Middle frontal gyrus (tissue), 1 donor: ENCODE results near the gene GALNT17.
A peak's percentile ranks its signal among the peaks of the same experiment; 100 is the strongest.
"Not testable (repeated sequence)": the region's sequence is repeated elsewhere in the genome, so short reads cannot be mapped to it uniquely, and the experiment has no call there.

Source experiments
- DNase-seq: peaks from one replicate; pipeline ENCODE4 v3.0.0-alpha.2; 2015; ENCODE audit warnings: low spot score; ENCODE audit errors: extremely low spot score

The GALNT17 gene

DNA sequence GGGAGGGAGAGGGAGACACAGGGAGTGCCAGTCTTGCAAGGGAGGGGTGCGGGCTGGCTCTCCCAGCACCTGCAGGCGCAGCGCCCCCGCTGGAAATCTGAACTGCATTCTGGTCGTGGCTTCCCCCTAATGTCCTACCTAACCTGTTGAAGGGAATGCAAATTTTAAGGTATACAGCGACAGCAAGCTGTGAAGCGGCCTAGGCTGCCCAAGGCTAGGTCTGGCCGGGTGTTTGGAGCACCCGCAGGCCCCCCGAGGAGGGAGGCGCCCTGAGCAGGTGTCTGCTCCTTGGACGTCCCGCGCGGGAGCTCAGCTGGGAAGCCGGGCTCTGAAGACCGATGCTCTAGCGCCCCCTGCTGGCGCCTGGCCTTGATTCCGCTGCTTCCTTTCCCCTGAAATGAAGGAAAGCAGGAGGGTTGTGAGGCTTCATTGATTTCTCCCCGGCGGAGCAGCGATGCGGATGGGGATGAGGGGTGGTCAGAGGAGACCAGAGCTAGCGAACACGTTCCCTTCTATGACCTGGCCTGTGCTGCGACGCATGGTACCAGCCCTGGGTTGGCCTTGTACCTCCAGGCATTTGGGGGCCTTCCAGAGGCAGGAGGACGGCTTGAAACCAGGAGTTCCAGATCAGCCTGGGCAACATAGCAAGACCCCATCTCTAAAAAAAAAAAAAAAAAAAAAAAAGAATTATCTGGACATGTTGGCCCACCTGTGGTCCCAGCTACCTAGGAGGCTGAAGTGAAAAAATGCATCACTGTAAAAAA, 601.3 kb downstream of the GALNT17 start:
- DNase-seq: peak; percentile 76

DNA sequence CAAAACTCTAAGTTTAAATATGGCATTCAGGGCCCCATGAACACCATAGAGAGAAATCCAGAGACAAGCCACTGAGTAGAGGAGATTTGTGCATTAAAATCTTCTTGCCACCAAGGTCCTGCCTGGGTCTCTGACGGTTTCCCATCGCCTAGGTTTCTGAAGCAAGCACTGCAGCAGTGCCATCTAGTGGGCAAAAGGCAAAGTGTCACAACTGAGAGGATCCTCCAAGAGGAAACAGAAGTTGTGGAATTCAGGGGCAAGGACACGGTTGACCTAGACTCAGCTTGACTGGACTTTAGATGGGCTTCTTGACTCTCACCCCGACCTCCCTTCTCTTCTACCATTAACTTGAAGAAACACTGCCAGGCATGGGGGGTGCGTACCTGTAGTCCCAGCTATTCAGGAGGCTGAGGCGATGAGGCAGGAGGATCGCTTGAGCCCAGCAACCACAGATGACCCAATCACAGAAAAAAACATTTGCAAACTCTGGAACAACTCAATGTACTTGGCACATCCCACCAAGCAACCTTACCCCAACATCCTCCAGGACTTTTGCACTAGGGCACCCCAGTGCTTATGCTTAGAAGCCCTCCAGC, 604.1 kb downstream of the GALNT17 start:
- DNase-seq: peak; percentile 66

DNA sequence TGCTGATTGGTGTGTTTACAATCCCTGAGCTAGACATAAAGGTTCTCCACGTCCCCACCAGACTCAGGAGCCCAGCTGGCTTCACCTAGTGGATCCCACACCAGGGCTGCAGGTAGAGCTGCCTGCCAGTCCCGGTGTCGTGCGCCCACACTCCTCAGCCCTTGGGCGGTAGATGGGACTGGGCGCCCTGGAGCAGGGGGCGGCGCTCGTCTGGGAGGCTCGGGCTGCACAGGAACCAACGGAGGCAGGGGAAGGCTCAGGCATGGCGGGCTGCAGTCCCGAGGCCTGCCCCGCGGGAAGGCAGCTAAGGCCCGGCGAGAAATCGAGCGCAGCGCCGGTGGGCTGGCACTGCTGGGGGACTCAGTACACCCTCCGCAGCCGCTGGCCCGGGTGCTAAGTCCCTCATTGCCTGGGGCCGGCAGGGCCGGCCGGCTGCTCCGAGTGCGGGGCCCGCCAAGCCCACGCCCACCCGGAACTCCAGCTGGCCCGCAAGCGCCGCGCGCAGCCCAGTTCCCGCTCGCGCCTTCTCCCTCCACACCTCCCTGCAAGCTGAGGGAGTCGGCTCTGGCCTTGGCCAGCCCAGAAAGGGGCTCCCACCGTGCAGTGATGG, 606.1 kb downstream of the GALNT17 start:
- DNase-seq: not testable (repeated sequence)

DNA sequence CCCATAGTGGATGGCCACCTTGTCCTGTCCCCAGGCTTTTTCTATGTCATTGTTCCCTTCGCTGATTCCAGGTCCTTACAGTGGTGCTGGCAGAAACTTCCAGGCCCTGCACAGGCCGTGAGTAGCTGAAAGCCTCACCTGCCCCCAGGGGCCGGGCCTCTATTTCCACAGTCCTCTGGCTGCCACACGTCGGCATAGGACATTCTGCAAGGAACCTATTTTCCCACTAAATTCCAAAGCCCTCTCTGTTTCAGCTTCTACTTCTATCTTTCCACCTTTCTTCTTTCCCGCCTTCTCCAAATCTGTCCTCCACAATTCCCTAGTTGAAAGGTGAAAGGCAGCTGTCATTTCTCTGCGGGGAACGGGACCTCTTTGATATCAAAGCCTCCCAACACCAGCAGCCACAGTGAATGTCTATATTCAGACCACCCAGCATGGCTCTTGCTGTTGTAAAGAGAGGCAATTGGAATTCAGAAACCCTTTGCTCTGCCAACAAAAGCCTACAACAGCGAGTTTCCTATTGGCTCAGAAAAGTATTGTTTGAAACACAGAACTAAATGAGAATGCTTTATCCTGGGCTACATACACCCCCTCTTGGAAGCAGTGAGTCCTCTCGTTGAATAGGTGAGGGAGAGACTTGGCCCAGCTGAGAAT, 607.7 kb downstream of the GALNT17 start:
- no peak for DNase-seq

DNA sequence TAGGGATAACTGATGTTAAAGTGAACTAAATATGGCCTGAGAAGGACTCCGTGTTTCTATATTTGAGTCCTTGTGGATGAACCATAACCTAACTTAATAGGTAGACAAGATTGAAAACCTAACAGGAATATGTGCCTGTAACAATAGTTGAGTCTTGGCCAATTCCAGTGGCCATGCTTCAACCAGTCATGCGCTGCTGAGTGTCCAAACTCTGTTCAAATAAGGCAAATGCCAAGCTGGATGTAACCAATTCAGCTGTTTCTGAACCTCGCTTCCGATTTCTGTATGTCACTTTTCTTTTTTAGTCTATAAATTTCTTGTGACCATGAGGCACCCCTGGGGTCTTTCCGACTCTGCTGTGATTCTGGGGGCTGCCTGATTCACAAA, 608.2 kb downstream of the GALNT17 start:
- no peak for DNase-seq

DNA sequence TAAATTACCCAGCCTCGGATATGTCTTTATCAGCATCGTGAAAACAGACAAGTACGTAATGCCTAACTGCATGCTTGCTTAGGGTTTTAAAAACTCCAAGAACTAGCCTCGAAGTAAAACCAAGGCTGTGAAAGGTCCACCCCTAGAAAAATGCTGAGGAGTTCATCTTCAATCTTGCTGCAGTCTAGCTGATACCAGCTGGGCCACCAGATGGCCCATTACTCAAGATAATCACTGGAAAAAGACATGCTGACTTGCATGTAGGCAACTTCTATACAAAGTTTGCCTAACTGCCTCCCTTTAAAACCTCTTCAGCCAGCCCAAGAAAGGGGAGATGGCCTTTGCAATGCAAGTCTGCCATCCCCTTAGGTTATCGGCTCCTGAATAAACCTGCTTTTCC, 614.1 kb downstream of the GALNT17 start:
- DNase-seq: no peak

DNA sequence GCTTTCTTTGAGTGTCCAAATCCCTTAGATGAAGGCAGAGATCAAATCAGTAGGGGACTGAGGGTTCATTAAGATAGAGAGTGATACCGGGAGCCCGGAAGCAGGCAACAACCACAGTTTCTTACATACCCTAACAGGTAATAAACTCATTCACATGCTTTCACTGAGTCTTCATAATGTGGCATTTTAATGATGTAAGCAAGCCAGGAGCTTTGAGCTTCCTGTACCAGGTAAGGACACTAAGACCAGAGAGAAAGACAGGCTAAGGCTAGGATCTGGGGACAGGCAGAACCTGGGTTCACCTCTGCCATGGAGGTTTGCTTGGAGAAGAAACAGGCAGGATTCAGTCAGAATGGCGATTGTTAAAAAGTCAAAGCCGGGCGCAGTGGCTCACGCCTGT, 618.3 kb downstream of the GALNT17 start:
- no peak for DNase-seq

DNA sequence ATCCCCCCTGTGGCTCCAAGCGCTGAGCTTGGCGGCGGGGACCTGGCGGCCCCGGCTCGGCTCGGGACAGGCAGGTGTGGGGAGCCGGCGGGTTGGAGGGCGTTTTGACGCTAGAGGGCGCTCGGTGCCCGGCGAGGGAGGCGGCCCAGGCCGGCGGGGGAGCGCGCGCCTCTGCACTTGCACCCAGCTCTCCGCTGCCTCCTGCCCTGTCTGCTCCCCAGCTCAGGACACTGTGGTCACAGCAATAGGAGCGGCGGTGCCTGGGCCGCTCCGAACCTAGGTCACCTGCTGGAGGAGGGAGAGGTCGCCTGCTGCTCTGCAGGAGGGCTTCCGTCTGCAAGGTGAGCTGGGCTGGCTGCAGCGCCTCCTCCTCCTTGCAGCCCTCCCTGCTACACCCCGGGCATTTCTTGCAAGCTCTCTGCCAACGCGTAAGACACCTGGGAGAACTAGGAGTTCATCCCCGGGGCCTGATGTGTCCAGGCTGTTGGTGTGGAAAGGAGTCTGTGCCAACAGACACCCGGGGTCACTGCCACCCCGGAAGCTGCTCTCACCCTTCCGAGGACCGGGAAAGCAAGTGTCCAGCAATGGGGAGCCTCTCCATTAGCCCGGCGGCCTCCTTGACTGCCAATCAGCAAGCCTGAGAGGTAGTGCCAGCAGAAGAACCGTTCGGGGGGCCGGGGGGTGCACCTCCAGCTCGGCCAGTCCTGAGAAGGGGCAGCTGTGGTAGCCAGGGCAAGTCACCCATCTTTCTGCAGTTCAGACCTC, 620.4 kb downstream of the GALNT17 start:
- DNase-seq: peak; percentile 16

DNA sequence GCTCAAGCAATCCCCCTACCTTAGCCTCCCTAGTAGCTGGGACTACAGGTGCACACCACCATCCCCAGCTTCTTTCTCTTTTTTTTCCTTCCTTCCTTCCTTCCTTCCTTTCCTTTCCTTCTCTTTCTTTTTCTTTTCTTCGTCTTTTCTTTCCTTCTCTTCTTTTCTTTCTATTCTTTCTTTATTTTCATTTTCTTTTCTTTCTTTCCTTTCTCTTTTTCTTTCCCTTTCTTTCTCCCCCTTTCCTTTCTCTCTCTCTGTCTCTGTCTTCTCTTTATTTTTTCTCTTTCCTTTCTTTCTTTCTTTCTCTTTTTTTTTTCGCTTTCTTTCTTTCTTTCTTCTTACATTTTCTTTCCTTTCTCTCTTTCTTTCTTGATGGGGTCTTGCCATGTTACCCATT, 621.3 kb downstream of the GALNT17 start:
- DNase-seq: no peak

DNA sequence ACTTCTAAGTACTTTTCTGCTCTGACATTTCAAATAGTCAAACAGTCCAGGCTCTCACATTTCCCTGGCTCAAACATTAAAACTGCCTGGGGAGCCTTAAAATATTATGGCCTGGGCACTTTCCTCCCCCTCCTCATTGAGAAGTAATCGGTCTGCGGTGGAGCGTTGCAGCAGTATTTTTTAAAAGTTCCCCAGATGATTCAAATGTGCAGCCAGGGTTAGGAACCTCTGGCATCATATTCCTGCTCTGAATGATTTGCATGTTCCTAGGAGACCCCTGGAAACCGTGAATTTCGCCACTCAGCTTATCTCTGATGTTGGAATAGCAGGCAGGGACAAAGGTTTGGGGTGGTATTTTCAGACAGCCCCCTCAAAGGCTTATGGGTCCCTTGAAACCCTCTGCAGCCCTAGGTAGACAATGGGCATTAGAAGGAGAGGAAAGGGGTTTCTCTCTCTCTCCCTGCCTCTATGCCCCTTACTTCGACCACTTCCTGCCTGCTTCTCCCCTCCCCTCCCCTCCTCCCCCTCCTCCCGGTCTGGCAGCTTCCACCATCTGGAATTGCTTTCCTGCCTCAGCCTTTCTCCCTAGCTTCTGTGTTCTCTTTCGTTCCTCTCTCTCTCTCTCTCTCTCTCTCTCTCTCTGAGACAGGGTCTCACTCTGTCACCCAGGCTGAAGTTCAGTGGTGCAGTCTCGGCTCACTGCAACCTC, 622.2 kb downstream of the GALNT17 start:
- no peak for DNase-seq

DNA sequence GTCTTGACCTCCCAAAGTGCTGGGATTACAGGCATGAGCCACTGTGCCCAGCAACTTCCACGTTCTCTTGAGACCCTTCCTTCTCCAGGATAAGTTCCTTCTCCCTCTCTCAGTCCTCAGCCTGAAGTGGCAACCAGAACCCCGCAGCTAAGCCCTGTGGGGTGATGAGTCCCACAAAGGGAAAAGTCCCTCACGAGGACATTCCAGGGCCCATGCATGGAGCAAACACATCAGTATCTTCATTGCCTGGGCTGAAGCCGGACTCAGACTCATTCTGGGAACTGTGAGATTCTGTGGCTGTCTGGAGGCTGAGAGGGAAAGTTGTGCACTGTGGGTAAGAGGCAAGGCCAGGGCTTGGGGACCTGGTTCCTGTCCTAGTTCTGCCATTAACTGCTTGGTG, 622.9 kb downstream of the GALNT17 start:
- DNase-seq: no peak

DNA sequence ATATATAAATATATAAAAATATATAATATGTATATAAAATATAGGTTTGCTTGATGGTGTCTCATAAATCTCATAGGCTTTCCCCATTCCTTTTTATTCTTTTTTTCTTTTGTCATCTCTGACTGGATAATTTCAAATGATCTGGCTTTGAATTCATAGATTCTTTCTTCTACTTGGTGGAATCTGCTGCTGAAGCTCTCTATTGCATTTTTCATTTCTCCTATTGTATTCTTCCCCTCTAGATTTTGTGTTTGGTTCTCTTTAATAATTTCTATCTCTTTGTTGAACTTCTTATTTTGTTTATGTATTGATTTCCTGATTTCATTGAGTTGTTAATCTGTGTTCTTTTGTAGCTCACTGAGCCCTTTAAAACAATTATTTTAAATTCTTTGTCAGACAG, 629.4 kb downstream of the GALNT17 start:
- no peak for DNase-seq
